Measurements from ENCODE around the gene LDLRAP1. TPM values are rescaled to one million over a fixed set of nuclear protein-coding genes. Genes with fewer than 3 reads are reported as not detected.

The LDLRAP1 gene
- total and polyA plus RNA-seq, 9 donors, result 9.1 to 17.4 (median 13.1) TPM

- Histone ChIP-seq H3K27me3 (no peaks in the 10 kb centered on the region), H3K4me3 (peak overlapping the region; percentile 69), H3K36me3 (no peaks in the 10 kb centered on the region), H3K27ac (peak overlapping the region; percentile 23 to 81), H3K4me1 (ENCODE audit: insufficient read depth) (peaks cover 7% of the 10 kb centered on the region), H3K9me3 (no peaks in the 10 kb centered on the region)
- TF ChIP-seq CTCF (IDR thresholded peaks at IDR 0.05) (no peak), POLR2A (IDR thresholded peaks at IDR 0.05) (no peak), EP300 (IDR thresholded peaks at IDR 0.05) (no peak)
- WGBS, 3 donors, result 19 to 32% (median 23%) methylated on average over 4 to 7 of the region's 7 CpGs
- intact Hi-C loops (cut with DNase I), result loop anchor here in 1 of 4 donors (10.0 kb wide), 1 partner anchor 298 kb away; the partner anchor contains the start of gene RSRP1
- DNase-seq, result no peak
Measured at GRCh38 chr1:25543005-25543424, 391 bp upstream of the LDLRAP1 start.

GRCh38 chr1:25544243-25544764 is 898 bp downstream of the LDLRAP1 start:
- peak in 1 of 5 donors; percentile 50 for DNase-seq

GRCh38 chr1:25544819-25545218 is 1.4 kb downstream of the LDLRAP1 start:
- peak overlapping the region; percentile 69 for H3K4me3 ChIP-seq
- DNase-seq, result no peak
- H3K4me1 ChIP-seq (ENCODE audit: insufficient read depth), result peaks cover 18% of the 10 kb centered on the region
- no peaks in the 10 kb centered on the region for H3K27me3 ChIP-seq
- 61 to 69% (median 62%) methylated on average over 6 of the region's 6 CpGs for WGBS, 3 donors
- TF ChIP-seq CTCF (IDR thresholded peaks at IDR 0.05), result no peak
- intact Hi-C loops (cut with DNase I), result loop anchor here in 1 of 4 donors (10.0 kb wide), 1 partner anchor 300 kb away; the partner anchor contains the start of gene RSRP1
- no peaks in the 10 kb centered on the region for H3K36me3 ChIP-seq
- H3K9me3 ChIP-seq, result no peaks in the 10 kb centered on the region
- no peak overlapping the region for H3K27ac ChIP-seq

More at GRCh38 chr1:25544243-25544764, 898 bp downstream of the LDLRAP1 start:
- H3K27ac ChIP-seq, result no peak overlapping the region
- WGBS, 3 donors, result 11 to 19% (median 12%) methylated on average over 25 of the region's 25 CpGs
- H3K36me3 ChIP-seq, result no peaks in the 10 kb centered on the region
- H3K4me3 ChIP-seq, result peak overlapping the region; percentile 69
- intact Hi-C loops (cut with DNase I), result loop anchor here in 1 of 4 donors (10.0 kb wide), 1 partner anchor 300 kb away; the partner anchor contains the start of gene RSRP1
- peaks cover 13% of the 10 kb centered on the region for H3K4me1 ChIP-seq (ENCODE audit: insufficient read depth)
- no peaks in the 10 kb centered on the region for H3K9me3 ChIP-seq
- TF ChIP-seq POLR2A (IDR thresholded peaks at IDR 0.05) (no peak), CTCF (IDR thresholded peaks at IDR 0.05) (peak in 1 of 3 donors; percentile 7)
- H3K27me3 ChIP-seq, result no peaks in the 10 kb centered on the region

- Histone ChIP-seq H3K4me3 (no peak overlapping the region), H3K27ac (no peak overlapping the region), H3K36me3 (no peaks in the 10 kb centered on the region), H3K4me1 (ENCODE audit: insufficient read depth) (peaks cover 27% of the 10 kb centered on the region), H3K9me3 (no peaks in the 10 kb centered on the region), H3K27me3 (no peaks in the 10 kb centered on the region)
- intact Hi-C loops (cut with DNase I), result loop anchor here in 1 of 4 donors (10.0 kb wide), 1 partner anchor 301 kb away; the partner anchor contains the start of gene RSRP1
- DNase-seq, result no peak
- WGBS, 3 donors, result 75 to 91% (median 86%) methylated on average over 3 of the region's 3 CpGs
- TF ChIP-seq POLR2A (IDR thresholded peaks at IDR 0.05), result no peak
Measured at GRCh38 chr1:25545767-25546166, 2.4 kb downstream of the LDLRAP1 start.

- no peak for TF ChIP-seq EP300 (IDR thresholded peaks at IDR 0.05)
- no peak for TF ChIP-seq POLR2A (IDR thresholded peaks at IDR 0.05)
- no peak for TF ChIP-seq CTCF (IDR thresholded peaks at IDR 0.05)
- Histone ChIP-seq H3K27me3 (no peaks in the 10 kb centered on the region), H3K27ac (no peak overlapping the region), H3K9me3 (no peaks in the 10 kb centered on the region), H3K36me3 (no peaks in the 10 kb centered on the region), H3K4me3 (no peak overlapping the region), H3K4me1 (ENCODE audit: insufficient read depth) (peaks cover 28% of the 10 kb centered on the region)
- WGBS, 3 donors, result 42 to 64% (median 44%) methylated on average over 1 of the region's 1 CpG
- intact Hi-C loops (cut with DNase I), result loop anchor here in 1 of 4 donors (10.0 kb wide), 1 partner anchor 301 kb away; the partner anchor contains the start of gene RSRP1
- no peak for DNase-seq
Measured at GRCh38 chr1:25546193-25546592, 2.8 kb downstream of the LDLRAP1 start.
